Stimulated activated CD4-positive, alpha-beta T cell treated with anti-CD3 and anti-CD28 coated beads, Interleukin-1b, Interleukin-23, amount 100 ng/mL, for 4 hours (primary cell): ENCODE data around the gene FMO4.
"Not testable (repeated sequence)": the region's sequence is repeated elsewhere in the genome, so short reads cannot be mapped to it uniquely, and the experiment has no call there.

Experiments
- DNase-seq, 2 donors: peaks; one replicate each; pipeline ENCODE4 v3.0.0-alpha.2; 2020; ENCODE audit warnings: low read depth in 2 of 2

The FMO4 gene, protein sequence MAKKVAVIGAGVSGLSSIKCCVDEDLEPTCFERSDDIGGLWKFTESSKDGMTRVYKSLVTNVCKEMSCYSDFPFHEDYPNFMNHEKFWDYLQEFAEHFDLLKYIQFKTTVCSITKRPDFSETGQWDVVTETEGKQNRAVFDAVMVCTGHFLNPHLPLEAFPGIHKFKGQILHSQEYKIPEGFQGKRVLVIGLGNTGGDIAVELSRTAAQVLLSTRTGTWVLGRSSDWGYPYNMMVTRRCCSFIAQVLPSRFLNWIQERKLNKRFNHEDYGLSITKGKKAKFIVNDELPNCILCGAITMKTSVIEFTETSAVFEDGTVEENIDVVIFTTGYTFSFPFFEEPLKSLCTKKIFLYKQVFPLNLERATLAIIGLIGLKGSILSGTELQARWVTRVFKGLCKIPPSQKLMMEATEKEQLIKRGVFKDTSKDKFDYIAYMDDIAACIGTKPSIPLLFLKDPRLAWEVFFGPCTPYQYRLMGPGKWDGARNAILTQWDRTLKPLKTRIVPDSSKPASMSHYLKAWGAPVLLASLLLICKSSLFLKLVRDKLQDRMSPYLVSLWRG

DNA sequence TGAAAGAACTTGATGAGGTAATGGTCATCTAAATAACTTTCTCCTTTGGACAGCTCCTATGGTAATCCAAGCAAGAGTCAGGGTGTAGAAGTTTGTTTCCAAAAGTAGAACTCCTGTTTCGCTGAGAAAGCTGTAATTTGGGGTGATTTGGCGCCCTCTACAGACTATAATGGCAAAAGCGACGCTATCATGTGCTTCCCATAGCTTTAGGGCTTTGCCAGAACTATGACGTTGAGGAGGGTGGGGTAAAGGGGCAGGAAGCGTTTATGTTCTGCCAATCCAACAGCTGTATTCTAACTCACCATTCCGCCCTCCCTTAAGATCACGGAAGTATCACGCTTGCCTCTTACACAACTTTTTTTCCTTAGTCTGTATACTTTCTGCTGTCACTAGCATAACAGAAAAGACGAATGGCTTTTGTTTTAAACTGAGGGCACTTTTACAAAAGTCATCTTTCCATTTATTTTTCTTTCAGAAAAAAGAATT lies at the start of gene FMO4:
FMO4 (plus strand) TSS at position 349 of the 486 bp plus-strand sequence. CDS start 5,643 bp downstream, outside the sequence.
- DNase-seq, result peak; percentile 23 to 72

DNA sequence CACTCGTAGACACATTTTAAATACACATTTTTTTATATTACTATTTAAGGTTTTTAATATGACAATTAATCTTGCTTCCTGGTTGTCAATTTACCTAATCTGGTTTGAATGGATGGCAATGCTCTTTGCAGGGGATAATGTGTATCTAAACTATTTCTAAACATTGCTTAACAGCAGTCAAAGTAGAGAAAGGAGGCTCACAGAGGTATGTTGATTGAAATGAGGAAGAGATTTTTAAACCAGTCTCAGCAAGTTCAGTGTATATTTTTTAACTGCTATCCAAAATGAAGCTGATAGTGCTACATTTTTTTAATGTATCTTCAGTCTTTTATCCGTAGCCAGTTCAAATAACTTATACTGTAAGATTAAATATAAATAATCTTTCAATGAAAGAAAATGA lies 48.3 kb upstream of the FMO4 start:
- DNase-seq, result no peak

DNA sequence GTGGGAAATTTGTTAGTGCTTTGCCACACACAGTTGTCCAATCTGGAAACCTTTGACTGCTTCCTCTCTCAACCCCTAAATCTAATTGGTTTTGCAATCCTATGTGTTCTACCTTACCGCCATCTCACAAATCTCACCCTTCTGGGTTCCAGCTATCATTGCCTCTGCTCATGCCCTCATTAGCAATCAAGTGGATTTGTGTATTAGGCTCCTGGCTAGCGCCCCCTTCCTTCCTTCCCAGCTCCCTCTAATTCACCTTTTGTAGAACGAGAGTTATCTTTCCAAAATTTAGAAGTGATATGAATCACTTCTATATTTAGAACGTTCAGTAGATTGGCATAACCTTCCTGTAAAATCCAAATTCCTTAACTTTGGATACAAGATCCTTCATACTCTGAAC lies 47.1 kb upstream of the FMO4 start:
- DNase-seq, result no peak

DNA sequence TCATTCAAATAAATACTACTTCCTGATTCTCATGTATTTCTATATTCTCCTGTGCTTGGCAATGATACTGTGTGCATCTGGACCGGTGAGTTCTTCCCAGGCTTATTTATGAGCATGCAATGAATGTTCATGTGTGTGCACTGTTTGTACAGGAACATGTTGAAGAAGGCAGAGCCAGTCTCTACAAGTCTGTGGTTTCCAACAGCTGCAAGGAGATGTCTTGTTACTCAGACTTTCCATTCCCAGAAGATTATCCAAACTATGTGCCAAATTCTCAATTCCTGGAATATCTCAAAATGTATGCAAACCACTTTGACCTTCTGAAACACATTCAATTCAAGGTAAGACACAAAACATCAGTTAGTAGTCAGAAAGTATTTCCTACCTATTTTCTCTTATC lies 46.6 kb upstream of the FMO4 start:
- DNase-seq, result no peak

DNA sequence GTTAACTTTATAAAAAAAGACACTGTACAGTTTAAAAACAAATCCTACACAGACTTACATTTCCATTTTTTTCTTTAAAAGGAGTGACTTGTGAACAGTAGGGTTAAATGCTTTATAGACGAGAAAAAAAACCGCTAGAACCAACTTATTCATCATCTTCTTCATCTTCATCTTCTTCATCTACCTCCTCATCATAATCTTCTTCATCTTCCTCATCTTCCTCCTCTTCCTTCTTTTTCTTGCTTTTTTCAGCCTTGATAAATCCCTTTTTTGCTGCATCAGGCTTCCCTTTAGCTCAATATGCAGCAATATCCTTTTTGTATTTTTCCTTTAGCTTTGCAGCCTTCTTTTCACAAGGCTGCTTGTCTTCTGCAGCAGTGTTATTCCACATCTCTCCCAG lies 43.2 kb upstream of the FMO4 start:
- no peak for DNase-seq

DNA sequence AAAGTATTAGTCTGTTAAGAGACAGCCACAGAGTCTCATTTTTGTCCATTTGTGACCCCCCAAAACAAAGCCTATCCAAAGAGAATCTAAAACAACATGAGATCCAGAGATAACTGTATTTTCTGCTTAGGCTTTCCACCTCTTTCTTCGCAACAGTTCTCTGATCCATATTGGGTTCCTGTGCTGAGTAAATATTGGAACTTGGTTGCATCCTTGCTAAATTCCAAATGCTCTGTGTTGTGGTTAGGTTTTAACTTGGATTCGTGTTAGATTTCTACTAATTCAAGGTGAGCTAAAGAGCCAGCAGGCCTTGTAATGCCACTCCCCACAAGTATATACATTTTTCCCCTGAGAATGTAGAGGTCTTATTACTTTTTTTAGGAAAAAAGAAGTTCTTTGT lies 36.4 kb upstream of the FMO4 start:
- DNase-seq, result no peak

DNA sequence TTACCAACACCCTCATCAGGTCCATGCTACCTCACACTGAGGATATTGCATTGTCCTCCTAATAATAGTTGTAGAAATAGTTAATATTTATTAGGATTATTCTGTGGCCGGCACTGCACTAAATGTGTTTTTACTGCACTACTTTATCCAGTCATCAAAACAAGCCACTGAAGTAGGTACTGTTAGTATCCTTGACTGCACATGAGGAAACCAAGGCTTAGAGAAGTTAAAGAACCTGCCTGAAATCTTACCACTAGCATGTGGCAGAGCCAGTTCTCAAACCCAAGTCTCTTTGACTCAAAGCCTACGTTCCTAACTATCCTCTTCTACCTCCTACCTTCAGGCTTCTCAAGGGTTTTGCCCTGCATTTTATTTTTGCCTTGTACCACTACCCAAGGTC lies 34.7 kb upstream of the FMO4 start:
- no peak for DNase-seq

DNA sequence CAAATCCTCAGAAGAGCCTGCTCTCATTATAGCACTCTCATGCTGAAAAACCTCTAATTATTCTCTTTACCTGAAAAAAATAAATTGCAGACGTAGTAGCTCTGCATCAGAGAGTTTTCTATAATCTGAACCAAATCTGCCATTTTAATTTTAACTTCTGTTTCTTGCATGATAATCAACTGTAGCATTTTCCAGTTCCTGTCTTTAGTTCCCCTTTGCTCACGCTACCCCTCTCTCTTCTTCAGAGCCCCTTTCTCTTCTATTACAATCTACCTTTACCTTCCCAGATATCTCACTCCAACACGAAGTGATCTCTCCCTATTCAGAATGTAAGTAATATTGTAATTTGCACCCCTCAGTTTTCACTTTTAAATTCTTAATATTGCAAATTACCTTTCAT lies 34.3 kb upstream of the FMO4 start:
- no peak for DNase-seq

DNA sequence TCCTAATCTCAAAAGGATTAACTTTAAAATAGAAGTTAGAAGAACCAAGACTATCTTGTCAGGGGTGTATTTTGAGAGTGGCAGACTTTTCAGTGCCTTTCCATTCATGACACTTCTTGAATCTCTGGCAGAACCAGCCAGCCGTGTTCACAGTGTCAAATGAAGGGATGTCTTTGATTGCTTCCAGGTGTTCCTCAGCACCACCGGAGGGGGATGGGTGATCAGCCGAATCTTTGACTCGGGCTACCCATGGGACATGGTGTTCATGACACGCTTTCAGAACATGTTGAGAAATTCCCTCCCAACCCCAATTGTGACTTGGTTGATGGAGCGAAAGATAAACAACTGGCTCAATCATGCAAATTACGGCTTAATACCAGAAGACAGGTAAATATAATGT lies 33.4 kb upstream of the FMO4 start:
- DNase-seq, result no peak

DNA sequence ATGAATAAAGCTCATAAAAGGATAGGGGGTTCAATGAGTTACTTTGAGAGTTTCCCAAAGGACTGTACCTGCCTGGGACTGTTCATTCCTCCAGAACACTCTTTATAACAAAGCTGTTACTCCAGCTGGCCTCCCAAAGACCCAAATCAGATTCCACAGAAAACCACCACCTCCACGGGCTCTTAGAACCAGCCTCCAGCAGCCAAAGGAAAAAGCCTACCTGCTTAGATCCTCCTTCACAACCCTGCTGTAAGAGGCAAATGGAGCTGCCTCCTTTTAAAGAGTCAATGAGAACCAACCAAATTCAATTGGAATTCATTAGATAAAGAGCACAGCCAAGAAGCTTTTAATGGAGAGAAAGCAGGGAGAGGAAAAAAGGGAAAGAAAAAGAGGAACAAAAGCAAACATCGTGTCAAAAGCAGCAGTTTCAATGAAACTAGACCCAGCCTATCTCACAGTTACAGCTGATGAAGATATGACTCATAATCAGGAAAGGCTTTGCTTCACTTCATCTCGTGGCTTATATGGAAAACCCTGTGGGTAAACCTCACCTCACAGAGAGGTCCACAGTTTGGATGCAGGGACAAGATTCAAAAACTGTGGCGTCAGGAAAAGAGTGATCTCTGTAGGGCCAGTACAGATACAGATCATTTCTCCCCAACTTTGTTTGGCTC lies 27.8 kb upstream of the FMO4 start:
- DNase-seq, result no peak

DNA sequence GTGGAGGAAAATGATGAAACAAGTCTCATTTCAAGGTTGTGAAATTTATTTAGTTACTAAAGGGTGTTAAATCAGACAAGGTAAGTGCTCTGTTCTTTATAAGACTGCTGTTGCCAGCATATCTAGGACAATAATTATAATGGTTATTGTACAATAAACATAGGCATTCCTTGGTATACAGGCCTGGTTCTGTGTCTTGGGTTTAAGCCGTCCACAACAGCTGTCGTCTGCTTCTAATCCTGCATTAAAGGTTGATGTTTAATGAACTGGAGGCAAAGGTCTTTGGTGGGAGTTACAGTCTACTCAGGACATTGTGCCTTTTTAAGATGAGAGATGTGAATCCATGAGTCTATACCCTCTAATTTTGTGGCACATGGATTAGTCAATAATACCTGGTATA lies 23.4 kb upstream of the FMO4 start:
- no peak for DNase-seq

DNA sequence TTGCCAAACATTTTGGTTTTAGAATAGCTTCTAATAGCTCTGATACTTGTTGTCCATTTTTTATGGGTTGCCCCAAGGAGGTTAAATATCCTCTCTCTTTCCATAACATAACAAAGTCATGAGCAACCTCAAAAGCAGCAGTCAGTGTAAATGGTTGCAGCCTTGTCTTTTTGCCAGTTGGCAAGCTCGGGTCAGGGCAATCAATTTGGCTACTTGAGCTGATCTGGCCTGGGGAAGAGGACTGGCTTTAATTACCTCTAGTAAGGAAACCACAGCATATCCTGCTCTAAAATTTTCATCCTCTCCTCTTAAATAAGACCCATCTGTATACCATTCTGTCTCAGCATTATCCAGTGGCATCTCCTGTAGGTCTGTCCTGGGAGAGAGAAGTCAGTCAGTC lies 21.2 kb upstream of the FMO4 start:
- DNase-seq, result no peak

DNA sequence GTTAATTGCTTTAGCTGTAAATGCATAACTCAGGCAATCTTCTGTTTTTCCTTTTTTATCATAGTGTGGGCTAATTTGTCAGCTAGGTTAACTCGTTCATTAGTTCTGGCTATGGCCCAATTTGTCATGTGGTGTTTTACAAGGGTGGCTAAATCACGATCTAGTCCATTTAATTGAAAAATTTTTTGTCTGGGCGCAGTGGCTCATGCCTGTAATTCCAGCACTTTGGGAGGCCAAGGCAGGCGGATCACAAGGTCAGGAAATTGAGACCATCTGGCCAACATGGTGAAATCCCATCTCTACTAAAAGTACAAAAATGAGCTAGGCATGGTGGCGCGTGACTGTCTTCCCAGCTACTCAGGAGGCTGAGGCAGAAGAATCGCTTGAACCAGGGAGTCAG lies 18.6 kb upstream of the FMO4 start:
- DNase-seq, result not testable (repeated sequence)

DNA sequence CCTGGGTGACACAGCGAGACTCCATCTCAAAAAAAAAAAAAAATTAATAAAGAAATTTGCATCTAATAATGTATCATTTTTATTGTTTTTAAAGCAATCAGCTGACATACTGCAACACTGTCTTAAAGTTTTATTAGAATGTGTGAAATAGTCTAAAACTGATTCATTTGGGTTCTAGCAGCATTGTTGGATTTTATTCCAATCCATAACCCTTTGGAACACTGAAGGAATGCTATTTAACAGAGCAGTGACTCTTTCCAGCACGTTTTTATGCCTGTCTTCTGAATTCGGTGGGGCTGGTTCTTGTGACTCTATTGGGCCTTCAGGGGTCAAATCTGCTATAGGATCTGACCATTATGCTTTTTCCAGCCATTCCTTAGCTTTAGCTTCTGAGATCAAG lies 18.2 kb upstream of the FMO4 start:
- no peak for DNase-seq

DNA sequence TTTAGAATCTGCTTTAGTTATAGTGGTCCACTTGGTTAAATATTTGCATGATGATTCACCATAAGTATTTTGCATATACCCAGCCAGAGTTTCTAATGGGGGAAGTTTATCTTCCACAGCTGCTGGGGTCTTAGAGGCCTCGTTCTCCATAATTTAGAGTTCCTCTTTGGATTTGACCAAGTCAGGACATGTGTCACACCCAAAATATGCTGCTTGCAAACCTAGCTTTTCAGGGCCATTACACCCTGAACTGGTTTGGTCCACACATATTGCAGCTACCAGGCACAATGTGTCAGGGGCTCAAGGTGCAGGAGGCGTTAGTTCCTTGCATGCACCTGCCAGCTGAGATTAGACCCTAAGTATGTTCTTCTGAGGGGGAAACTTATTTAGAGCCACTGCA lies 17.1 kb upstream of the FMO4 start:
- no peak for DNase-seq

DNA sequence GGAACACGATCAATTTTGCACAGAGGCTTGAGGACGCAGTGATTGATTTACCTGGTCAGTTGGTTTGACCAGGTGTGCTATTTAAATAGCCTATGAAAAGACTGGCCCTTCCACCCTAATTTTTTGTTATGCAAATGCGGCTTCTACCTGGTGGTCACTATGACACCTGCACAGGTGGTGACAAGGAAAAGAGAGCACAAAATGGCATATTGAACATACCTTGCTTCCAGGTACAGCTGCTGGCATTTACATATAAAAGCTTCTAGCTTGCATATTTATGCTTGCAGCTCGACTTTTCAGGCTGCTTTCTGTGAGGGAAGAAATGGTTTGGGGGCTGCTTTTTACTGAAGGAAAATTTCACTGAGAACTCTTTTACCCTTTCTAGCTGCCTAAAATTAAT lies 15.3 kb upstream of the FMO4 start:
- no peak for DNase-seq

DNA sequence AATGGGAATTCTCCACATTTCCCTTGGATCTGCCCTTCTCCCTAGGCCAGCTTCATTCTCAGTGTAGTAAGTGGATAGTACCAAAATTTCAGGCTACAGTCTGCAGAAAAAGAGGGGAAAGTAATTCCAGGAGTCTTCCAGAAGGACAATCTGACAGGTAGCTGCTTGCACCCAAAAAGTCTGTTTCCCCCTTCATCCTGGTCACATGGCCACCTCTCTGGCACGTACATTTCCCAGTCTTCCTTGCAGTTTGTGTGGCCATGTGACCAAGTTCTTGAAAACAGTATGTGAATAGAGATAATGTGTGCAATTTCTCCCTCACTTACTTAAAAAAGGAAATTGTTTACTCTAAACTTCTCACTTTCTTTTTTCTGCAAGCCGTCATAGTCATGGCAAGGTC lies 14.6 kb upstream of the FMO4 start:
- no peak for DNase-seq

DNA sequence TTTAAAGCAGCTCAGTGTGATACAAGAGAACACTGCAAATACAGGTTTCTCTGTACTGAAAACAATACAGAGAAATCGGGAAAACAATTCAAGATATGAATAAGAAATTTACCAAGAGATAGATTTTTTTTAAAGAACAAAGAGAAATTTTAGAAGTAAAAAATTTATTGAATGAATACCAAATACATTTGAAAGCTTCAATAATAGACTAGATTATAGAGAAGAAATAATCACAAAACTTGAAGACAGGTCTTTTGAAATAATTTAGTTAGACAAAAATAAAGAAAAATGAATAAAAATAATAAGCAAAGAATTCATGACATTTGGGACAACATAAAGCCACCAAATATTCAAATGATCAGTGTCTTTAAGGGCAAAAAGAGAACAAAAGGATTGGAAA lies 13.6 kb upstream of the FMO4 start:
- no peak for DNase-seq

DNA sequence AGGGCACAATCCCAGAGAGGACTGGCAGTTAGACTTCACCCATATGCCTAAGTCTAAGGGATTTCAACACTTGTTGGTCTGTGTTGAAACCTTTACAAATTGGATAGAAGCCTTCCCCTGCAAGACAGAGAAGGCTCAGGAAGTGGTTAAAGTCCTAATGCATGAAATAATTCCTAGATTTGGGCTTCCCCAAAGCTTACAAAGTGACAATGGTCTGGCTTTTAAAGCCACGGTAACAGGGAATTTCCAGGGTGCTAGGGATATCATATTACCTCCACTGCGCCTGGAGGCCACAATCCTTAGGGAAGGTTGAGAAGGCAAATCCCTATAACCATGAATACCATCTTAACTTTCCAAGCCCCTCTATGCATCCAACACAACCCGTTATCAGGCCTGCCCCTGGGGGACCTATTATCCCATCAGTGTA lies 3.3 kb upstream of the FMO4 start:
- no peak for DNase-seq

DNA sequence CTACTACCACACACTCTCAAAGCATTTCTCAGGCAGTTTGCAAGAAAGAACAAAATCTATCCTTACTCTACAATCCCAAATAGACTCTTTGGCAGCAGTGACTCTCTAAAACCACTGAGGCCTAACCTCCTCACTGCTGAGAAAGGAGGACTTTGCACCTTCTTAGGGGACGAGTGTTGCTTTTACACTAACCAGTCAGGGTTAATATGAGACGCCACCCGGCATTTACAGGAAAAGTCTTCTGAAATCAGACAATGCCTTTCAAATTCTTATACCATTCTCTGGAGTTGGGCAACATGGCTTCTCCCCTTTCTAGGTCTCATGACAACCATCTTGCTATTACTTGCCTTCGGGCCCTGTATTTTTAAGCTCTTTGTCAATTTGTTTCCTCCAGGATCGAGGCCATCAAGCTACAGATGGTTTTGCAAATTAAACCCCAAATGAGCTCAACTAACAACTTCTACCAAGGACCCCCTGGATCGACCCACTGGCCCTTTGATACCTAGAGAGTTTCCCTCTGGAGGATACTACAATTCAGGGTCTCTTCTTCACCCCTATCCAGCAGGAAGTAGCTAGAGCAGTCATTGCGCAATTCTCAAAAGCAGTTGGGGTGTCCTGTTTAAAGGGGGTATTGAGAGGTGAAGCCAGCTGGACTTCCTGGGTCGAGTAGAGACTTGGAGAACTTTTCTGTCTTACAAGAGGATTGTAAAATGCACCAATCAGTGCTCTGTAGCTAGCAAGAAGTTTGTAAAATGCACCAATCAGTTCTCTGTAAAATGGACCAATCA lies 2.0 kb upstream of the FMO4 start:
- no peak for DNase-seq

DNA sequence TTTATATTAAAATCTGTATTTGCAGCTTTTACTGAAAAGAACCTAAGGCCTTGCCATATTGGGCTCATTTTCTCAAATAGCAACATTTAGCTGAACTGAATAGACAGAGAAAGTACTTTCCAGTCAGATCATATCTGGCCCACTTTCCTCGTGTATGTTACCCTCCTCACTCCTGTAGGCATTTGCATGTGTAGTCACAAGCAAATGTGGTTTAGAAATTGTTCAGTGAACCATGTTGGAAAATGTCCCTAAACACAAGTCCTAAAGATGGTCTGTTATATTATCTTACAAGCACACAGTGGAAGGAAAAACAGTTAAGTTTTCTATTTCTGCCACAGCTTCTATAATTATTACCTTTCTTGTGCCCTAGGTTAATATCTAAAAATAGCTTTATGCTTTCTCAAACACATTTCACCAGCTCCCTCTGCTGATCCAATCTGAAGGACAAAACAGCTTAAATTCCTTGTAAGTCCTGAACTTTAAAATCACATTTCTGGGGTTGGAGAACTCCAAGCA lies 606 bp upstream of the FMO4 start:
- no peak for DNase-seq

DNA sequence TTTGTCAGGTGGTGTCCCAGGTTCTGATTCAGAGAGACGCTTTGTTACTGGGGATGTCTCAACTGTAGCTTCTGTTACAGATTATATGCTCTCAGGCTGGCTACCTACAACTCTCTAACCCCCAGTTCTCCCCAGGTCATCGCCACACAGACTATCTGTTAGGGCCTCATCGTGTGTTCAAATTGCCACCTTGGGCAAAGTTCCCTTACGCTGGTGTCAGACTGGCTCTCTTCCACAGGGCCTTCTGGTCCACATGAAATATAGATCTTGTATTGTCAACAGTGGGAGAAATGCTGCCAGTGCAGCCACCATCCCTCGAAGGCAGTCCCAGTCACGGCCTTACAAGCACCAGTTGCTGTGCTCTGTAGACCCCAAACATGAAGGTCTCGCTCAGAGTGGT lies 15.3 kb downstream of the FMO4 start:
- no peak for DNase-seq
